SU-DHL-6 (cell line): ENCODE results near the gene KCNMB4.

Experiments
- H2AFZ ChIP-seq: fragments of 200-600 bp; sonication (generic); 2 replicates; pipeline ENCODE4 v1.6.1; 2014; ENCODE audit warnings: low read depth, mild to moderate bottlenecking, moderate library complexity, mixed read lengths, antibody characterized with exemption, low read length; ENCODE audit not compliant: severe bottlenecking
- H3F3A ChIP-seq: fragments of 200-600 bp; shearing (Covaris generic); 2 replicates; pipeline ENCODE4 v1.6.0; 2016; ENCODE audit warnings: antibody characterized with exemption, mild to moderate bottlenecking; ENCODE audit not compliant: insufficient read depth
- H3K27ac ChIP-seq: fragments of 200-600 bp; sonication (generic); 2 replicates; pipeline ENCODE4 v1.5.1; 2016; ENCODE audit warnings: low read depth, mild to moderate bottlenecking, low read length, moderate library complexity, mixed read lengths
- H3K27me3 ChIP-seq: fragments of 200-600 bp; sonication (generic), shearing (Covaris generic); 2 replicates; pipeline ENCODE4 v1.6.0; 2014; ENCODE audit warnings: mild to moderate bottlenecking, low read length
- H3K36me3 ChIP-seq: fragments of 200-600 bp; sonication (generic); 2 replicates; pipeline ENCODE4 v1.6.1; 2014; ENCODE audit warnings: mild to moderate bottlenecking, low read length, mixed read lengths
- H3K4me2 ChIP-seq: fragments of 300-600, 200-600 bp; shearing (Covaris generic), sonication (generic); 2 replicates; pipeline ENCODE4 v1.6.0; 2014; ENCODE audit warnings: low read length, low read depth, mild to moderate bottlenecking; ENCODE audit not compliant: poor library complexity, severe bottlenecking
- H3K4me3 ChIP-seq: fragments of 200-600 bp; sonication (generic); 2 replicates; pipeline ENCODE4 v1.5.1; 2014; ENCODE audit warnings: antibody characterized with exemption, low read length, mild to moderate bottlenecking, mixed read lengths; ENCODE audit not compliant: insufficient read depth, poor library complexity, severe bottlenecking
- H3K79me2 ChIP-seq: fragments of 200-600 bp; sonication (generic); 2 replicates; pipeline ENCODE4 v1.6.1; 2014; ENCODE audit warnings: mild to moderate bottlenecking, low read length, moderate library complexity; ENCODE audit not compliant: insufficient read depth
- H3K9ac ChIP-seq: fragments of 200-600 bp; sonication (generic); 2 replicates; pipeline ENCODE4 v1.7.0; 2014; ENCODE audit warnings: mild to moderate bottlenecking, low read length
- H3K9me2 ChIP-seq: fragments of 200-600 bp; sonication (generic); replicated peaks from 2 replicates; pipeline ENCODE4 v1.6.1; 2014; ENCODE audit warnings: low read length; ENCODE audit not compliant: insufficient read depth
- H3K9me3 ChIP-seq: fragments of 200-600 bp; sonication (generic); 2 replicates; pipeline ENCODE4 v1.6.1; 2014; ENCODE audit warnings: low read length, mixed read lengths; ENCODE audit not compliant: insufficient read depth
- H4K20me1 ChIP-seq: fragments of 200-600 bp; sonication (generic); 2 replicates; pipeline ENCODE4 v1.6.1; 2014; ENCODE audit warnings: low read depth, mild to moderate bottlenecking, antibody characterized with exemption, low read length, moderate library complexity, mixed read lengths
- EZH2phosphoT487 ChIP-seq: fragments of 200-600 bp; sonication (generic), shearing (Covaris generic); conservative IDR thresholded peaks from 2 replicates; pipeline ENCODE4 v1.6.1; 2018; ENCODE audit warnings: mild to moderate bottlenecking, antibody characterized with exemption, low read length, moderate library complexity, mixed read lengths
- TF ChIP-seq, protein P1 (sequence below): fragments of 200-600 bp; sonication (generic); IDR thresholded peaks from one replicate; pipeline ENCODE4 v1.5.1; 2017; ENCODE audit warnings: antibody characterized with exemption, mild to moderate bottlenecking, low read length, moderate library complexity; ENCODE audit not compliant: insufficient read depth, poor library complexity, severe bottlenecking

KCNMB4 gene

DNA sequence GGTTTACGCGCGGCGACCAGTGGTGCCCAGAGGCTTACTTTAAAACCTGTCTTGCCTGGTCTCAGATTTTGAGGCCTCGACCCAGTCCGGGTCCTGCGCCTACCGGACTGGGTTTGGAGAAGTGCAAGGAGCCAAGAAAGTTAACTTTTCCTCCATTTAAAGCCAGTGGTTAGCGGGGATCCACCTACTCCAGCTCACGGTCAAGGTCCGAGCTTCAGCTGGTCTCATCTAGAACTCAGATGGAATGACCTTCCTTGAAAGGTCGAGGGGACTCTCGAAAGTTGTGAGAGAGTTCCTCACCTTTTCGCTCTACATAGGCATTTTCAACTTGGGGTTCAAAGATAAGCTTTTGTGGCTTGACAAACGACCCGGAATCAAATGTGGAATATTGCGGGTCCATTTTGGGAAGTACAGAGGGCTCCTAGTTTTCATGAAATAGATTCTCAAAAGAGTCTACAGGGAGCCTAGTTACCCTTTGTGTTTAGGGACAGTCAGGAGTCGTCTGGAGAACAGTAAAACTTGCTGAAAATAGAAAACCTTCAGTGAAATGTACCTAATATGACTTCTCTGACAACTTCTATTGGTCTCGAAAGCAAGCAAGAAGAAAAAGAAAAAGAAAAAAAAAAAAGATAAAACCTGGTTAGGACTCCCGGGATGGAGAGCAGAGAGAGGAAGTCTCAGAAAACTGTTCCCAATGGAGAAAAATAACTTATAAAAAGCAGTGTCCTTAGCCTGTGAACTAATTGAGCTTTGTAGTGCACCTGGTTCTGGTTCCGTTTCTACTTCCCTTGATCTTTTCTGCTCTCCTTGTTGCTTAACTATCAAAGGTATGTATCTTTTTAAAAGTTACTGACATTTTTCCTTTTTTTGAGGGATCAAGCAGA is 1.4 kb downstream of the KCNMB4 start:
- Histone ChIP-seq H3K4me3 (peak overlapping the region; percentile 93), H3K27me3 (no peaks in the 10 kb centered on the region), H3K27ac (no peak overlapping the region), H3K4me2 (peak overlapping the region; percentile 91), H2AFZ (peak overlapping the region; percentile 90), H3K36me3 (no peaks in the 10 kb centered on the region), H3K9me2 (no peaks in the 10 kb centered on the region), H3K79me2 (no peaks in the 10 kb centered on the region), H3K9ac (peak overlapping the region; percentile 66), H4K20me1 (no peaks in the 10 kb centered on the region), H3K9me3 (no peaks in the 10 kb centered on the region), H3F3A (peaks cover 31% of the 10 kb centered on the region)
- TF ChIP-seq, protein P1, sequence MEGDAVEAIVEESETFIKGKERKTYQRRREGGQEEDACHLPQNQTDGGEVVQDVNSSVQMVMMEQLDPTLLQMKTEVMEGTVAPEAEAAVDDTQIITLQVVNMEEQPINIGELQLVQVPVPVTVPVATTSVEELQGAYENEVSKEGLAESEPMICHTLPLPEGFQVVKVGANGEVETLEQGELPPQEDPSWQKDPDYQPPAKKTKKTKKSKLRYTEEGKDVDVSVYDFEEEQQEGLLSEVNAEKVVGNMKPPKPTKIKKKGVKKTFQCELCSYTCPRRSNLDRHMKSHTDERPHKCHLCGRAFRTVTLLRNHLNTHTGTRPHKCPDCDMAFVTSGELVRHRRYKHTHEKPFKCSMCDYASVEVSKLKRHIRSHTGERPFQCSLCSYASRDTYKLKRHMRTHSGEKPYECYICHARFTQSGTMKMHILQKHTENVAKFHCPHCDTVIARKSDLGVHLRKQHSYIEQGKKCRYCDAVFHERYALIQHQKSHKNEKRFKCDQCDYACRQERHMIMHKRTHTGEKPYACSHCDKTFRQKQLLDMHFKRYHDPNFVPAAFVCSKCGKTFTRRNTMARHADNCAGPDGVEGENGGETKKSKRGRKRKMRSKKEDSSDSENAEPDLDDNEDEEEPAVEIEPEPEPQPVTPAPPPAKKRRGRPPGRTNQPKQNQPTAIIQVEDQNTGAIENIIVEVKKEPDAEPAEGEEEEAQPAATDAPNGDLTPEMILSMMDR, result no peak
- TF ChIP-seq EZH2phosphoT487, result no peak

DNA sequence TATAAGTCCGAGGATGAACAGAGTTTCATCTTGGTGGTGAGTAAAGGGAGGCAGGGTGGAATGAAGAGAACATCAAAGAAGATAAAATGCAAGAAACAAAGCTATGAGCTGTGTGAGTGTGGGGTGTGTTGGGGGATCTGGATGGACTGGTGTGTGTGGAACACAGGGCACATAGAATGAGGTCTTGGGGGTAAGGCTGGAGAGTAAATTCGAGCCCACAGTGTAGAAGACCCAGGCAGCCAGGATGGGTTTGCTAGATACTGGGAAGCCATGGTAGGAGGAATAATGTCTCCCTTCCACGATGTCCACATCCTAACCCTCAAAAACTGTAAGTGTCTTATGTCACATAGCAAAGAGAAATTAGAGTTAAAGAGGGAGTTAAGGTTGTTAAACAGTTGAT is 6.8 kb downstream of the KCNMB4 start:
- H3K9me2 ChIP-seq, result no peaks in the 10 kb centered on the region
- no peak overlapping the region for H2AFZ ChIP-seq
- H3K79me2 ChIP-seq, result no peaks in the 10 kb centered on the region
- no peaks in the 10 kb centered on the region for H4K20me1 ChIP-seq
- H3K27ac ChIP-seq, result no peak overlapping the region
- no peaks in the 10 kb centered on the region for H3K27me3 ChIP-seq
- peaks cover 6% of the 10 kb centered on the region; the same call in 1 of the 2 replicates for H3F3A ChIP-seq
- H3K9me3 ChIP-seq, result no peaks in the 10 kb centered on the region
- H3K36me3 ChIP-seq, result no peaks in the 10 kb centered on the region
- TF ChIP-seq EZH2phosphoT487, result no peak
- TF ChIP-seq, protein P1, result no peak
- H3K4me2 ChIP-seq, result no peak overlapping the region
- H3K4me3 ChIP-seq, result no peak overlapping the region
- no peak overlapping the region for H3K9ac ChIP-seq

DNA sequence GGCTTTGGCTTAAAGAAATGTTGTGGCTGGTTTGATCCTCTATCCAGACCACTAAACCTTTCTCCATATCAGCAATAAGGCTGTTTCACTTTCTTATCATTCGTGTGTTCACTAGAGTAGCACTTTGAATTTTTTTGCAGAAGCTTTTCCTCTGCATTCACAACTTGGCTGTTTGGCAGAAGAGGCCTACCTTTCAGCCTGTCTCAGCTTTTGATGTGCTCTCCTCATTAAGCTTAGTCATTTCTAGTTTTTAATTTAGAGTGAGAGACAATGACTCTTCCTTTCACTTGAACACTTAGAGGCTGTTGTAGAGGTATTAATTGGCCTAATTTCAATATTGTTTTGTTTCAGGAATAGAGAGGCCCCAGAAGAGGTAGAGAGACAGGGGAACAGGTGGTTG is 13.8 kb downstream of the KCNMB4 start:
- Histone ChIP-seq H3K9me3 (0 out of 2 replicates have a peak, but pooled peaks cover 3% of the 10 kb centered on the region), H3K9ac (no peak overlapping the region), H3K4me3 (no peak overlapping the region), H2AFZ (no peak overlapping the region), H3K27ac (no peak overlapping the region), H3K27me3 (no peaks in the 10 kb centered on the region), H3F3A (no peaks in the 10 kb centered on the region), H4K20me1 (no peaks in the 10 kb centered on the region), H3K4me2 (no peak overlapping the region), H3K79me2 (no peaks in the 10 kb centered on the region), H3K36me3 (no peaks in the 10 kb centered on the region), H3K9me2 (no peaks in the 10 kb centered on the region)
- TF ChIP-seq, protein P1, result no peak
- TF ChIP-seq EZH2phosphoT487, result no peak
